ENCODE results near the gene PIKFYVE. TPM values are rescaled to one million over a fixed set of nuclear protein-coding genes. Genes with fewer than 3 reads are reported as not detected.
A peak's percentile ranks its signal among the peaks of the same experiment; 100 is the strongest.

The PIKFYVE gene
- total and polyA plus RNA-seq, 2 experiments from 2014 or later, result 7.3 to 24.3 TPM

DNA sequence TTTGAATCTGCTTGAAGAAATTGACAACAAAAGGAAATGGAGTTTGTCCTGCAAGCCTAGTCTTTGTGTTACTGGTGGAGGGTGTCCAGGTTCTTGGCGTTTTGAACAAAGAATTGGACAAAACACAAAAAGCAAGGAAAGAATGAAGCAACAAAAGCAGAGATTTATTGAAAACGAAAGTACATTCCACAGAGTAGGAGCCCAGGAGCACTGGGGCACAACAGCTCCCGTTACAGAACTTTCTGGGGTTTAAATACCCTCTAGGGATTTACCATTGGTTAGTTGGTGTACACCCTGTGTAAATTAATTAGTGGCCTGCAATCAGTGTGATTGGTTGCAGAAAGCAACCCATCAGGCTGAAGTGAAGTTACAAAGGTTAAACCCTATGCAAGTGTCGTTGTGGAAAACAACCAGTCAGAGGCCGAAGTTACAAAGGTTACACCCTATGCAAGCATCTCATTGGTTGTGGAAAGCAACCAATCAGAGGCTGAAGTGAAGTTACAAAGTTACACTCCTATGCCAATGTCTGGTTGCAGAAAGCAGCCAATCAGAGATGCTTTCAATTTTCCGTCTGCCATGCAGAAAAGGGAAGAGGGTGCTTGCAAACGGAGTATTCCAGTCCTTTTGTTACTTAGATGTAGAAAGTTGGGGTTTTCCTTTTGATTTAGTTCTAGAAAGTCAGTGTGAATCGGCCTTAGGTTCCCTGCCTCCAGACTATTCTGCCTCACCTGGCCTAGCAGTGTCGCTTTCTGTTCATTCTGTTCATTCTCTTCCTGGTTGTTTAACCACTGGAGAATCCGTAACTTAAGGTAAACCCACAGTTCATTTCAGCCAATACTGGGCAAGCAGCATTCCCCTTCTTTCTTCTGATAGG is 92.9 kb downstream of the PIKFYVE start:
- peak in 1 of 2 donors; percentile 35 for DNase-seq (ENCODE audit: low read depth in 1 of 2, low spot score in 1 of 2)
- H3K4me3 ChIP-seq, result no peak overlapping the region
- peaks cover 24% of the 10 kb centered on the region for H3K36me3 ChIP-seq
- no peaks in the 10 kb centered on the region for H3K27me3 ChIP-seq
- TF ChIP-seq, protein P1, sequence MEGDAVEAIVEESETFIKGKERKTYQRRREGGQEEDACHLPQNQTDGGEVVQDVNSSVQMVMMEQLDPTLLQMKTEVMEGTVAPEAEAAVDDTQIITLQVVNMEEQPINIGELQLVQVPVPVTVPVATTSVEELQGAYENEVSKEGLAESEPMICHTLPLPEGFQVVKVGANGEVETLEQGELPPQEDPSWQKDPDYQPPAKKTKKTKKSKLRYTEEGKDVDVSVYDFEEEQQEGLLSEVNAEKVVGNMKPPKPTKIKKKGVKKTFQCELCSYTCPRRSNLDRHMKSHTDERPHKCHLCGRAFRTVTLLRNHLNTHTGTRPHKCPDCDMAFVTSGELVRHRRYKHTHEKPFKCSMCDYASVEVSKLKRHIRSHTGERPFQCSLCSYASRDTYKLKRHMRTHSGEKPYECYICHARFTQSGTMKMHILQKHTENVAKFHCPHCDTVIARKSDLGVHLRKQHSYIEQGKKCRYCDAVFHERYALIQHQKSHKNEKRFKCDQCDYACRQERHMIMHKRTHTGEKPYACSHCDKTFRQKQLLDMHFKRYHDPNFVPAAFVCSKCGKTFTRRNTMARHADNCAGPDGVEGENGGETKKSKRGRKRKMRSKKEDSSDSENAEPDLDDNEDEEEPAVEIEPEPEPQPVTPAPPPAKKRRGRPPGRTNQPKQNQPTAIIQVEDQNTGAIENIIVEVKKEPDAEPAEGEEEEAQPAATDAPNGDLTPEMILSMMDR (IDR thresholded peaks at IDR 0.05; ENCODE audit: low read depth, low read length), result no peak
- no peak overlapping the region for H3K27ac ChIP-seq
- no peaks in the 10 kb centered on the region for H3K4me1 ChIP-seq (ENCODE audit: low read depth)
- H3K9me3 ChIP-seq (ENCODE audit: low read depth), result no peaks in the 10 kb centered on the region

DNA sequence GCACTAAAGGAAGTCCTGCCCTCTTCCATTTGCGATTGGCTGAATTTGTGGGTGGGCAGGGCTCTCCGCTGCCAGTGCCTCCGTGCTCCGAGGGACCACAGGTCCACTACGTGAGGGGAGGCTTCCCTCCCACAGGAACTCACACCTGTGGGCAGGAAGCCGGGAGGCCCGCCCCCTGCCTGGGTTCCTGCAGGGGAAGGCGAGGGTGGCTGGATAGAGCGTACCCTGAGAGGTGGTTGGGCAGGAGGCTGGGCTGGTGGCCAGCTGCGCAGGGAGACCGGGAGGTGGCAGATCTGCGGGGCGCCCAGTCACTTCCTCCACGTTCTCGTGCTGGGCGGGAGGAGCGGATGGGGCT is 93.6 kb downstream of the PIKFYVE start:
- peaks cover 18% of the 10 kb centered on the region for H3K36me3 ChIP-seq
- H3K4me1 ChIP-seq (ENCODE audit: low read depth), result no peaks in the 10 kb centered on the region
- no peaks in the 10 kb centered on the region for H3K27me3 ChIP-seq
- H3K9me3 ChIP-seq (ENCODE audit: low read depth), result no peaks in the 10 kb centered on the region
- no peak overlapping the region for H3K27ac ChIP-seq
- TF ChIP-seq, protein P1 (IDR thresholded peaks at IDR 0.05; ENCODE audit: low read depth, low read length), result no peak
- DNase-seq (ENCODE audit: low read depth in 1 of 2, low spot score in 1 of 2), result no peak
- H3K4me3 ChIP-seq, result no peak overlapping the region

DNA sequence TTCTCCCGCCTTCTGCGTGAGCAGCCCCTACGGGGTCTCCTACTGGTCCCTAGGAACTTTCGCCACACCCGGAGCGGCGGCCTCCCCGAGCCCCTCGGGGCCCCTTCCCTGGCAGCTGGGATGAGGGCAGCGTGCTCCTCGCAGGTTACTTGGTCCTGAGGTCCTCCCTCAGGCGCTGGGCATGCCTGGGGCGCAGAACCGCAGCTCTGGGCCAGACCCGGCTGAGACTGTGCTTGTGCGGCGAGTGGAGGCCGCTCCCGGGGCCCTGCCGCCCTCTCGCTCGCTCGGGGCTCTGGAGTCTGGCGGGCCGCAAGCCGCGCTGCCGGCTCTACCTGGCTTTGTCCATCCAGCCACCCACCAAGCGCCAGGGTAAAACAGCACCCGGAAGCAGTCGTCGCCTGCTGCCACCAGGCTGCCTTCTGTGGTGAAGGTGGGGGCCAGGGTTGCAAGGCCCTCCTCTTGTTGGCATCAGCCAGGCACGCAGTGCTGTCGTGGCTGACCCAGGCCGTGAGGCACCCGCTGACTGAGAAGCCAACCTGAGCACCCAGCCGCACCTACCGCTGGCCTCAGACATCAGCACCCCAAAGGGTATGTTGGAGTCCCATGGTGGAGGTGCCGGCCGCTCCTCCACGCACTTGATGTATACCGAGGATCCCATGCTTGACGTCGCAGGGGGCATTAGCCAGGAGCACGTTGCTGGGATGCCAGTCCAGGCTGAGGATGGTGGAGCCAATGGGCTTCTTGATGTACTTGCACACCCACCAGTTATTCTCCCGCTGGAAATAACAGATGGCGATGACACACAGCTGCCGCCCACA is 94.4 kb downstream of the PIKFYVE start:
- no peaks in the 10 kb centered on the region for H3K9me3 ChIP-seq (ENCODE audit: low read depth)
- H3K4me3 ChIP-seq, result no peak overlapping the region
- H3K27ac ChIP-seq, result no peak overlapping the region
- peaks cover 14% of the 10 kb centered on the region for H3K36me3 ChIP-seq
- no peaks in the 10 kb centered on the region for H3K27me3 ChIP-seq
- no peak for DNase-seq (ENCODE audit: low read depth in 1 of 2, low spot score in 1 of 2)
- TF ChIP-seq, protein P1 (IDR thresholded peaks at IDR 0.05; ENCODE audit: low read depth, low read length), result no peak
- H3K4me1 ChIP-seq (ENCODE audit: low read depth), result no peaks in the 10 kb centered on the region

DNA sequence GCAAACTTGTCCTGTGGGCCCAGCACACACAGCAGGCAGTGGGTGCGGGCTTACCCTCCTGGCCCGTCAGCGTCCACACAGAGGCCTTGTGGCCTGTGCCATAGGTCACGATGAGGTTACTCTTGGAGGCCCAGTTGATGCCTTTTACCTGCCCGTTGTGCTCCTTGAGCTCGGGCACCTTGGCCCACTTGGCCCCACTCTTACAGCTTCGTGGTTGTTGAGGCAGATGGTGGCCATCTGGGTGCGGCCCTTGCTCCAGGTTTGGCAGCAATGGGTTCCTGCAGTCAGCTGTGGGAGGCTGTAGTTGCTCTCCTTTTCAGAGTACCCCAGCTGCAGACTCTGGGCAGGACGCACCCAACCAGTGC is 95.0 kb downstream of the PIKFYVE start:
- peaks cover 11% of the 10 kb centered on the region for H3K36me3 ChIP-seq
- no peaks in the 10 kb centered on the region for H3K9me3 ChIP-seq (ENCODE audit: low read depth)
- no peaks in the 10 kb centered on the region for H3K27me3 ChIP-seq
- no peak overlapping the region for H3K4me3 ChIP-seq
- H3K4me1 ChIP-seq (ENCODE audit: low read depth), result no peaks in the 10 kb centered on the region
- TF ChIP-seq, protein P1 (IDR thresholded peaks at IDR 0.05; ENCODE audit: low read depth, low read length), result no peak
- no peak overlapping the region for H3K27ac ChIP-seq
- no peak for DNase-seq (ENCODE audit: low read depth in 1 of 2, low spot score in 1 of 2)

DNA sequence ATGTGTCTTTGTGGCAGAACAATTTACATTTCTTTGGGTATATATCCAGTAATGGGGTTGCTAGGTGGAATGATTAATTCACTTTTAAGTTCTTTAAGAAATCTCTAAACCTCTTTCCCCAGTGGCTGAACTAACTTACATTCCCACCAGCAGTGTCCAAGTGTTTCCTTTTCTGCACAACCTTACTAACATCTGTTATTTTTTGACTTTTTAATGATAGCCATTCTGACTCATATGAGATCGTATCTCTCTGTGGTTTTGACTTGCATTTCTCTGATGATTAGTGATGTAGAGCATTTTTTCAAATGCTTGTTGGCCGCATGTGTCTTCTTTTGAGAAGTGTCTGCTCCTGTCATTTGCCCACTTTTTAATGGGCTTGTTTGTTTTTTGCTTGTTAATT is 97.4 kb downstream of the PIKFYVE start:
- no peak overlapping the region for H3K4me3 ChIP-seq
- no peak overlapping the region for H3K27ac ChIP-seq
- no peaks in the 10 kb centered on the region for H3K27me3 ChIP-seq
- TF ChIP-seq, protein P1 (IDR thresholded peaks at IDR 0.05; ENCODE audit: low read depth, low read length), result no peak
- H3K4me1 ChIP-seq (ENCODE audit: low read depth), result no peaks in the 10 kb centered on the region
- H3K9me3 ChIP-seq (ENCODE audit: low read depth), result no peaks in the 10 kb centered on the region
- H3K36me3 ChIP-seq, result no peaks in the 10 kb centered on the region
- DNase-seq (ENCODE audit: low read depth in 1 of 2, low spot score in 1 of 2), result peak in 1 of 2 donors; percentile 73
